ENCODE results near the gene ZMIZ2. TPM values are rescaled to one million over a fixed set of nuclear protein-coding genes. Genes with fewer than 3 reads are reported as not detected.
"Not testable (repeated sequence)": the region's sequence is repeated elsewhere in the genome, so short reads cannot be mapped to it uniquely, and the experiment has no call there.

The ZMIZ2 gene
- total RNA-seq (100 to 1,000 TPM; 119 to 122 TPM), polyA plus RNA-seq (9.8 TPM)

- peak within 1 kb of the TSS; percentile 87 to 97 (median 94) for H3K27ac Mint-ChIP-seq
- no peaks in the 10 kb centered on the region for H3K27me3 ChIP-seq (ENCODE audit: insufficient read depth, low read length, poor library complexity, severe bottlenecking)
- H3K27me3 Mint-ChIP-seq, result no peaks in the 10 kb centered on the region
- peak within 1 kb of the TSS; percentile 54 for H3K4me3 ChIP-seq (ENCODE audit: low read length)
- peaks cover 38% of the 10 kb centered on the region for H3K4me1 ChIP-seq (ENCODE audit: insufficient read depth, low read length)
- ChIA-PET POLR2A (interaction anchor here (0.6 to 3.2 kb wide), 5 partner anchors 41 to 175 kb away, joined by 3 to 14 read pairs (median 3); partner anchors contain the start of genes OGDH and TMED4), CTCF (interaction anchor here (1.6 kb wide), 1 partner anchor 99 kb away, joined by 7 read pairs; the partner anchor contains the start of gene H2AZ2)
- peaks cover 0 to 17% (median 0%) of the 10 kb centered on the region in 3 donors for H3K36me3 Mint-ChIP-seq
- H3K4me3 Mint-ChIP-seq, result peak within 1 kb of the TSS; percentile 79 to 90 (median 87)
- H3K27ac ChIP-seq (ENCODE audit: low read depth, low read length), result peak within 1 kb of the TSS; percentile 76
- DNase-seq, result peak; percentile 86 to 93 (median 90)
- H3K36me3 ChIP-seq (ENCODE audit: insufficient read depth, low read length), result no peaks in the 10 kb centered on the region
- no peaks in the 10 kb centered on the region for H3K9me3 Mint-ChIP-seq
- H3K9me3 ChIP-seq (ENCODE audit: low read length), result no peaks in the 10 kb centered on the region
- peaks cover 31 to 48% (median 44%) of the 10 kb centered on the region in 3 donors for H3K4me1 Mint-ChIP-seq
These were observed at the start of gene ZMIZ2 for GRCh38 chr7:44748045-44748947. Gene ZMIZ2, plus strand, starts transcription at chr7:44748847. Its CDS starts 7,403 bp downstream, at chr7:44756250.

DNA sequence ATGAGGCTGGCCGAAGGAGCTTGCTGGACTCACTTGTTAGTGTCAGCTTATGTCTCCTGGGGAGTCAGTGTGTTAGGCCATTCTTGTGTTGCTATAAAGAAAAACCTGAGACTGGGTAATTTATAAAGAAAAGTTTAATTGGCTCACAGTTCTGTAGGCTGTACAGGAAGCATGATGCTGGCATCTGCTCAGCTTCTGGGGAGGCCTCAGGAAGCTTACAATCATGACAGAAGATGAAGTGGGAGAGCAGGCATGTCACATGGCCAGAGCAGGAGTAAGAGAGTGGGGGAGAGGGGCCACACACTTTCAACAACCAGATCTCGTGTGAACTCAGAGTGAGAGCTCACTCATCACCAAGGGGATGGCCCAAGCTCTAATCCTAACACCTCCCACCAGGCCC, 49.0 kb upstream of the ZMIZ2 start:
- peak overlapping the region in 3 of 8 donors; percentile 42 to 80 (median 57) for H3K27ac Mint-ChIP-seq
- peaks cover 36% of the 10 kb centered on the region for H3K36me3 ChIP-seq (ENCODE audit: insufficient read depth, low read length)

DNA sequence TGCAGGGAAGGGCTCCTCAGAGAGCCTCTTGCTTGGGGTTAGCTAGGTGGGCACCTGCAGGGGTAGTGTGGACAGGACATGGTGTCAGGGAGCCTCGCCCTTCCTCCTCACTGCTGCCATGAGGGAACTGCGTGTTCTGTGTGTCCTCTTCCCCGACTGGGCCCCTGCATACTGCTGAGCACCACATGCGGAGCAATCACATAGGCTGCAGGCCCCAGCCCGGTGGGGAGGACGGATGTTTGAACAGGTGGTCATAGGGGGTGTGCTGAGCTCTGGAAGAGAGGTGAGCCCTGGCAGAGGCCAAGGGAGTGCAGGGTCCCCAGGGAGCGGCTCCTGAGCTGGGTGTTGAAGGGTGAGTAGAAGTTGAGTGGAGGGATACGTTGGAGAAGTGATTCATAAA, 48.3 kb upstream of the ZMIZ2 start:
- H3K27ac Mint-ChIP-seq, result peak overlapping the region in 3 of 8 donors; percentile 18 to 48 (median 33)
- ChIA-PET POLR2A (no interaction called here), CTCF (interaction anchor here (1.0 kb wide), 1 partner anchor 24 kb away, joined by 3 read pairs; no protein-coding TSS in a partner anchor)
- no peaks in the 10 kb centered on the region for H3K4me1 ChIP-seq (ENCODE audit: insufficient read depth, low read length)
- H3K36me3 ChIP-seq (ENCODE audit: insufficient read depth, low read length), result peaks cover 33% of the 10 kb centered on the region
- no peak overlapping the region for H3K27ac ChIP-seq (ENCODE audit: low read depth, low read length)
- no peak overlapping the region for H3K4me3 ChIP-seq (ENCODE audit: low read length)
- no peak for DNase-seq
- H3K36me3 Mint-ChIP-seq, result peaks cover 0 to 84% (median 18%) of the 10 kb centered on the region in 3 donors
- H3K27me3 Mint-ChIP-seq, result no peaks in the 10 kb centered on the region
- no peaks in the 10 kb centered on the region for H3K27me3 ChIP-seq (ENCODE audit: insufficient read depth, low read length, poor library complexity, severe bottlenecking)
- no peaks in the 10 kb centered on the region for H3K9me3 Mint-ChIP-seq
- H3K4me1 Mint-ChIP-seq, result no peaks in the 10 kb centered on the region
- H3K9me3 ChIP-seq (ENCODE audit: low read length), result no peaks in the 10 kb centered on the region
- no peak overlapping the region for H3K4me3 Mint-ChIP-seq

More for the DNA sequence above, 49.0 kb upstream of the ZMIZ2 start:
- H3K27ac ChIP-seq (ENCODE audit: low read depth, low read length); DNase-seq; H3K27me3 Mint-ChIP-seq; H3K4me3 ChIP-seq (ENCODE audit: low read length); H3K9me3 Mint-ChIP-seq; H3K4me1 Mint-ChIP-seq; H3K27me3 ChIP-seq (ENCODE audit: insufficient read depth, low read length, poor library complexity, severe bottlenecking); H3K4me1 ChIP-seq (ENCODE audit: insufficient read depth, low read length); H3K4me3 Mint-ChIP-seq; POLR2A ChIA-PET; H3K9me3 ChIP-seq (ENCODE audit: low read length): not testable (repeated sequence)
- peaks cover 2 to 86% (median 19%) of the 10 kb centered on the region in 3 donors for H3K36me3 Mint-ChIP-seq
- CTCF ChIA-PET, result interaction anchor here (1.0 kb wide), 1 partner anchor 24 kb away, joined by 3 read pairs; no protein-coding TSS in a partner anchor

- H3K27ac ChIP-seq (ENCODE audit: low read depth, low read length); H3K27me3 Mint-ChIP-seq; H3K27ac Mint-ChIP-seq; H3K27me3 ChIP-seq (ENCODE audit: insufficient read depth, low read length, poor library complexity, severe bottlenecking); DNase-seq; POLR2A ChIA-PET; H3K4me3 ChIP-seq (ENCODE audit: low read length); H3K9me3 Mint-ChIP-seq; H3K9me3 ChIP-seq (ENCODE audit: low read length); CTCF ChIA-PET; H3K4me1 Mint-ChIP-seq; H3K4me1 ChIP-seq (ENCODE audit: insufficient read depth, low read length); H3K4me3 Mint-ChIP-seq: not testable (repeated sequence)
- H3K36me3 Mint-ChIP-seq, result peaks cover 0 to 79% (median 16%) of the 10 kb centered on the region in 3 donors
- peaks cover 20% of the 10 kb centered on the region for H3K36me3 ChIP-seq (ENCODE audit: insufficient read depth, low read length)
These were observed 45.3 kb upstream of the ZMIZ2 start for GRCh38 chr7:44703391-44703790.

DNA sequence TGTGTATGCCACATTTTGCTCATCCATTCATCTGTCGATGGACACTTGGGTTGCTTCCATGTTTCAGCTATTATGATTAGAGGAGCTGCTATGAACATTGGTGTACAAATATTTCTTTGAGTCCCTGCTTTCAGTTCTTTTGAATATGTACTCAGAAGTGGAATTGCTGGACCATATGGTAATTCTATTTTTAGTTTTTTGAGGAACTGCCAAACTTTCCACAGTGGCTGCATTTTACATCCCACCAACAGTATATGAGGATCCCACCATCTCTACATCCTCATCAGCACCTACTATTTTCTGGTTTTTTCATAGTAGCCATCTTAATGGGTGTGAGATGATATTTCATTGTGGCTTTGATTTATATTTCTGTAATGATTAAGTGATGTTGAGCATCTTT, 44.7 kb upstream of the ZMIZ2 start:
- H3K4me3 Mint-ChIP-seq, result no peak overlapping the region
- no peak overlapping the region for H3K27ac Mint-ChIP-seq
- Histone ChIP-seq H3K27me3 (ENCODE audit: insufficient read depth, low read length, poor library complexity, severe bottlenecking) (no peaks in the 10 kb centered on the region), H3K36me3 (ENCODE audit: insufficient read depth, low read length) (peaks cover 19% of the 10 kb centered on the region), H3K27ac (ENCODE audit: low read depth, low read length) (no peak overlapping the region), H3K4me3 (ENCODE audit: low read length) (no peak overlapping the region), H3K9me3 (ENCODE audit: low read length) (no peaks in the 10 kb centered on the region), H3K4me1 (ENCODE audit: insufficient read depth, low read length) (no peaks in the 10 kb centered on the region)
- no peaks in the 10 kb centered on the region for H3K4me1 Mint-ChIP-seq
- POLR2A ChIA-PET, result no interaction called here
- no peak for DNase-seq
- H3K9me3 Mint-ChIP-seq, result no peaks in the 10 kb centered on the region
- CTCF ChIA-PET, result no interaction called here
- H3K36me3 Mint-ChIP-seq, result peaks cover 0 to 78% (median 16%) of the 10 kb centered on the region in 3 donors
- H3K27me3 Mint-ChIP-seq, result no peaks in the 10 kb centered on the region

DNA sequence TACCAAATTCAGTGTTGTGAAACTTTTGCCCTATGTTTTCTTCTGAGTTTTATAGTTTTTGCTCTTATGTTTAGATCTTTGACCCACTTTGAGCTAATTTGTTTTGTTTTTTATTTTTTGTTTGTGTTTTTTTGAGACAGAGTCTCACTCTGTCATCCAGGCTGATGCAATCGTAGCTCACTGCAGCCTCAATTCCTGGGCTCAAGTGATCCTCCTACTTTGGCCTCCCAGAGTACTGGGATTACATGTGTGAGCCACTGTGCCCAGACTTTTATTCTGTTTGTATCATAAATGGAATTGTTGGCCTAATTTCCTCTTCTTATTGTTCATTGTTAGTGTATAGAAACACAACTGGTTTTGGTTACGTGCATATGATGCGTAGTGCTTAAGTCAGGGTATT, 43.2 kb upstream of the ZMIZ2 start:
- Mint-ChIP-seq H3K27ac (peak overlapping the region in 4 of 8 donors; percentile 42 to 68 (median 56)), H3K9me3 (no peaks in the 10 kb centered on the region), H3K27me3 (no peaks in the 10 kb centered on the region), H3K4me3 (no peak overlapping the region), H3K36me3 (peaks cover 0 to 78% (median 15%) of the 10 kb centered on the region in 3 donors), H3K4me1 (peaks cover 0 to 4% (median 3%) of the 10 kb centered on the region in 3 donors)
- H3K27me3 ChIP-seq (ENCODE audit: insufficient read depth, low read length, poor library complexity, severe bottlenecking), result no peaks in the 10 kb centered on the region
- no peak overlapping the region for H3K4me3 ChIP-seq (ENCODE audit: low read length)
- H3K4me1 ChIP-seq (ENCODE audit: insufficient read depth, low read length), result no peaks in the 10 kb centered on the region
- CTCF ChIA-PET, result interaction anchor here (0.7 kb wide), 1 partner anchor 58 kb away, joined by 3 read pairs; no protein-coding TSS in a partner anchor
- no peak for DNase-seq
- POLR2A ChIA-PET, result interaction anchor here (0.6 kb wide), 1 partner anchor 142 kb away, joined by 3 read pairs; no protein-coding TSS in a partner anchor
- H3K9me3 ChIP-seq (ENCODE audit: low read length), result no peaks in the 10 kb centered on the region
- H3K36me3 ChIP-seq (ENCODE audit: insufficient read depth, low read length), result peaks cover 10% of the 10 kb centered on the region
- H3K27ac ChIP-seq (ENCODE audit: low read depth, low read length), result no peak overlapping the region

- H3K36me3 Mint-ChIP-seq, result peaks cover 0 to 63% (median 12%) of the 10 kb centered on the region in 3 donors
- CTCF ChIA-PET, result interaction anchor here (1.1 to 1.5 kb wide), 2 partner anchors 11 to 75 kb away, joined by 3 to 4 read pairs; no protein-coding TSS in a partner anchor
- Histone ChIP-seq H3K36me3 (ENCODE audit: insufficient read depth, low read length) (peaks cover 10% of the 10 kb centered on the region), H3K27me3 (ENCODE audit: insufficient read depth, low read length, poor library complexity, severe bottlenecking) (no peaks in the 10 kb centered on the region), H3K4me3 (ENCODE audit: low read length) (no peak overlapping the region), H3K9me3 (ENCODE audit: low read length) (no peaks in the 10 kb centered on the region), H3K27ac (ENCODE audit: low read depth, low read length) (no peak overlapping the region), H3K4me1 (ENCODE audit: insufficient read depth, low read length) (peaks cover 3% of the 10 kb centered on the region)
- peaks cover 8 to 11% (median 9%) of the 10 kb centered on the region in 3 donors for H3K4me1 Mint-ChIP-seq
- no peak overlapping the region for H3K4me3 Mint-ChIP-seq
- H3K9me3 Mint-ChIP-seq, result no peaks in the 10 kb centered on the region
- DNase-seq, result no peak
- peak overlapping the region in 3 of 8 donors; percentile 23 to 63 (median 55) for H3K27ac Mint-ChIP-seq
- POLR2A ChIA-PET, result interaction anchor here (0.6 kb wide), 1 partner anchor 109 kb away, joined by 6 read pairs; no protein-coding TSS in a partner anchor
- no peaks in the 10 kb centered on the region for H3K27me3 Mint-ChIP-seq
These were observed 41.7 kb upstream of the ZMIZ2 start for GRCh38 chr7:44706788-44707557.

Measured in CD8-positive, alpha-beta memory T cell (primary cell).